GM18873 (cell line): Measurements from ENCODE around the gene NEURL1.

Source experiments
- ATAC-seq: cut with Tn5 transposase; IDR thresholded peaks from one replicate; pipeline ENCODE4 v1.9.1; 2021; ENCODE audit warnings: mild to moderate bottlenecking, moderate library complexity, moderate number of reproducible peaks; ENCODE audit not compliant: unreplicated experiment, low FRiP score

NEURL1 gene

GRCh38 chr10:103557455-103557854 lies 64.0 kb downstream of the NEURL1 start:
- ATAC-seq, result no peak

DNA sequence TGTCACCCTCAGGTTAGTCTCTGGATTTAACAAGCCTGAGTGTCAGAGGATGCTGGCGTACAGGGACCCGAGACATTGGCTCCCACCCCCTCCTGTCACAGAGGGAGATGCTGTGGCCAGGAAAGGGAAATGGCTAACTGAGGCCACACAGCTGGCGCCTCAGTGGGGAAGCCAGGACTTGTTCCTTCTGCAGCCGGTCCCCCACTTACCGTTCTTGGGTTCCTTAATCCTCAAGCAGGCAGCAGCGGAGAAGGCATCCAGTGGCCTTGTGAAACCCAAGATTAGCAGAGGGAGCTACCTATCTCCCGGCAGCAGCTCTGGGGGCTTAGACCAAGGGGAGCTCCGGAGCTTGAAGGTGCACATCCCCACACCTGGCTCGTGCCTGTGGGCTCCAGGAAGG lies 65.4 kb downstream of the NEURL1 start:
- no peak for ATAC-seq

GRCh38 chr10:103559776-103560175 lies 66.3 kb downstream of the NEURL1 start:
- no peak for ATAC-seq

DNA sequence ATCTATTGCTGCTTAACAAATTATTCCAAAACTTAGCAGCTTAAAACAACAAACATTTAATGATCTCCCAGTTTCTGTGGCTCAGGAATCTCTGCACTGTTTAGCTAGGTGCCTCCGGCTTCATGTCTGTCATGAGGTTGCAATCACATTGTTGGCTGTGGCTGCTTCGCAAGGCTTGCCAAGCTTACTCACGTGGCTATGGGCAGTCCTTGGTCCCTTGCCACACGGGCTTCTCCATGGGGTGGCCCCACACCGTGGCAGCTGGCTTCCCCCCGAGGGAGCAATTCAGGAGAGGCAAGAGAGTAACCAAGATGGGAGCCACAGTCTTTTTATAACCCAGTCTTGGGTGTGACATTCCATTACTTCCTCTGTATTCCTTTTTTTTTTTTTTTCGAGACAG lies 67.4 kb downstream of the NEURL1 start:
- ATAC-seq, result no peak

DNA sequence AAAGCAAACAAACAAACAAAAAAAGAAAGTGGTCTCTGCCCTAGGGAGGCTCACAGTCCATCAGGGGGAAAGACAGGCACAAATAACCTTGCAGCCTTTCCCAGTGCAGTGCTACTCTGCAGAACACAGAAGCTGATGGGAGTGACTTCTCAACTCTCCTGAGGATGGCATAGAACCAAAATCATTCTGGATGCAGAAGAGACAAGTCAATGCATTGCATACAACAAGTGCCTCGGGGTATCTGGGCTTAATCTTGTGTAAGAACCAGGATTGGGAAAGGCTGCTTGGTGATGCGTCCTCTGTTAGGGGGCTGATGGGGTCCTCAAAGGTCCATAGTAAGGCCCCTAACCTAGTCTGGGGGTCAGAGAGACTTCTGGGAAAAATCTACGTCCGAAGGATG lies 68.9 kb downstream of the NEURL1 start:
- no peak for ATAC-seq

DNA sequence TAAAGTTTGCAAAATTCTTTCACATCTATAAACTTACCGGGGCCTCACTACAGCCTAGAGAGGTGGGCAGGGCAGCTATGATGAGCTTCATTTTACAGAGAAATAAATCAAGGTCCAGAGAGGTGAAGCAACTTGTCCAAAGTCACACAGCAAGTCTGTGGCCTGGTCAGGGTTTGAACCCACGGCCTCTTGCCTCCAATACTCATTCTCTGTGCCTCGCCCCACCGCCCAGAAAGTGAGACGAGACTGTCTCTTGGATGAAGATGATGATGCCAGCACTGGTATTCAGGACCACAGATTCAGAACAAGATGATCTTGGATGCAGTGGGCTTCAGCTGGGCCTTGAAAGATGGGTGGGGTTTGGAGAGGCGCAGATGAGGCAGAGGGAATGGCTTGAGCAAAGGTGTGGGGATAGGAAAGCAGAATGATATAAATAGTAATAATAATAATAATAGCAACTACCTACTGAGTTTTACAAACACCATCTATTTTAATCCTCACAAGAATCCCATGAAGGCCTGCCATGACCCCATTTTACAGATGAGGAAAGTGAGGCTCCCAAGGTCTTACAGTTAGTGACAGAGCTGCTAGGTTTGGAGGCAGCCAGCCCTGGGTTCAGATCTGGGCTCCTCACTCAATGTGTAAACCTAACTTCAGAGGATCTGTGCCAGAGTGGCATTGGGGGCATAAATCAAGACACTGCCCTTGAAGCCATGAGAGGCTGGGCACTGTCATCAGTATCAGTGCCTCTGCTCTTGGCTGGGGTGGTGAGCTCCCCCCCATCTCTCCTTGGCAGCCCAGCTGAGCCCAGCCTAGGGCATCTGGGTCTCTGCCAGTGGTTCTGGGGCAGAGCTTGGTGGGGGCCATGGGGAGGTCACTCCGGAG lies 70.0 kb downstream of the NEURL1 start:
- no peak for ATAC-seq

DNA sequence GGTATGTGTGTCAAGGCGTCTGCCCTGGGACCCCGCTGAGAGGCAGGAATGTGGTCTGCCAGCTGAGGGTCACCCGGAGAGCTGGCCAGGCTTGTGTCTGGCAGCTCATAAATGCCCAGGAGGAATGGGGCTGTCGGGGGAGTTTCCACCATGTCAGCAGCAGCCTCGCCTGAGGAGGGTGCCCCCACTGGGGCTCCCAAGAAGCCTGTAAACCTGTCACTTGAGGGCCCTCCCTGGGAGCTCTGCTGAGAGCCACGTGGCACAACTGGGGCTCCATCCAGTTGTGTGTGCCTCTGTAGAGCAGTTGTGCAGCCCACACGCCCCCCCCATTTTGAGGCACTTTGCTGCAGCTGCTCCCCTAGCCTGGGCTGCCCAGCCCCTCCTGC lies 70.6 kb downstream of the NEURL1 start:
- no peak for ATAC-seq

- no peak for ATAC-seq
Observed at GRCh38 chr10:103564776-103565520, 71.4 kb downstream of the NEURL1 start.

DNA sequence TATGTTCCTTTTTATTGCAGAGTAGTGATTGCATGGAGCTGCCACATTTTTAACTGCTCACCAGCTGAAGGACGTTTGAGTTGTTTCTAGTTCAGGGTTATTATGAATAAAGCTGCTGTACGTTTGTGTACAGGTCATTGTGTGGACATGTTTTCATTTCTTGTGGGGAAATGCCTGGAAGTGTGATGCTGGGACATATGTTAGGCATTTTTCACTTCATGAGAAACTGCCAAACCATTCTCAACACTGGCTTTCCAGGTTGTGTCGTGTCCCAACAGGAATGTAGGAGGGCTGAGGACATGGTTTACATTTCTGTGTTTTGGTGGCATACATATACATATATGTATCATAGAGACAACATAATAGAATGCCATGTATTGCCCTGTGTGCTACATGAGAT lies 73.0 kb downstream of the NEURL1 start:
- no peak for ATAC-seq

DNA sequence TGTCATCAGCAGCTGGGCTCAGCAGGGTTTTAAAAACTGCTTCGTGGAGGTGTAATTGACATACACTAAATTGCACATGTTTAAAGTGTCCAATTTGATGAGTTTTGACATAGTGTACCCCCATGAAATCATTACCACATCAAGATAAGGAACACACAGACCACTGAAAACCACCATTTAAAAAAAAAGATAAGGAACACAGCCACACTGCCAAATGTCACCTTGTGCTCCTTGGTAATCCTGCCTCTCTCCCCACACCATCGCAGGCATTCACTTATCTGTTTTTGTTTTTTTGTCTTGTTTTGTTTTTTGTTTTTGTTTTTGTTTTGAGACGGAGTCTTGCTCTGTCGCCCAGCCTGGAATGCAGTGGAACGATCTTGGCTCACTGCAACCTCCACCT lies 75.0 kb downstream of the NEURL1 start:
- ATAC-seq, result no peak

- ATAC-seq, result no peak
Observed at GRCh38 chr10:103569896-103570295, 76.4 kb downstream of the NEURL1 start.

DNA sequence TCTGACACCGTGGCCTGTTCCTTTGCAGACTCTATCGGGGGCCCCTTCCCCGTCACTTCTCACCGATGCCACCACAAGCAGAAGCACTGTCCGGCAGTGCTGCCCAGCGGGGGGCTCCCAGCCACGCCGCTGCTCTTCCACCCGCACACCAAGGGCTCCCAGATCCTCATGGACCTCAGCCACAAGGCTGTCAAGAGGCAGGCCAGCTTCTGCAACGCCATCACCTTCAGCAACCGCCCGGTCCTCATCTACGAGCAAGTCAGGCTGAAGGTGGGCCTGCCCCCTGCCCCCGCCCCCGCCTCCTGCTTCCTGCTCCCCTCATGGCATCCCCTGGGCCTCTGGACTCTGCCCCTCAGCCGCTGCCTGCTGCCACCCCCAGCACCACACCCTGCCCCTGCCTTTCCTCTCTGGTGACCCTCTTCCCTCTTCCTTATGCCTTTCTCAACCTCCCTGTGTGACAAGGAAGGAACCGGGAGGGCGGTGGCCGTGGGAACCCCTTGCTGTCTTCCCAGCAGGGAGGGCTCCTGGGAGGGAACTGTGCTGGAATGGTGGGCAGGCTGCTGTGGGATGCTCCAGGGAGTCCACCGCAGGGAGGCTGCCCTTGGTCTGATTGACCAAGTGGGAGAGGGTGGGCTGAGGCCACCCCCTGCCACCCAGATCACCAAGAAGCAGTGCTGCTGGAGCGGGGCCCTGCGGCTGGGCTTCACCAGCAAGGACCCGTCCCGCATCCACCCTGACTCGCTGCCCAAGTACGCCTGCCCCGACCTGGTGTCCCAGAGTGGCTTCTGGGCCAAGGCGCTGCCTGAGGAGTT lies 77.5 kb downstream of the NEURL1 start:
- no peak for ATAC-seq

DNA sequence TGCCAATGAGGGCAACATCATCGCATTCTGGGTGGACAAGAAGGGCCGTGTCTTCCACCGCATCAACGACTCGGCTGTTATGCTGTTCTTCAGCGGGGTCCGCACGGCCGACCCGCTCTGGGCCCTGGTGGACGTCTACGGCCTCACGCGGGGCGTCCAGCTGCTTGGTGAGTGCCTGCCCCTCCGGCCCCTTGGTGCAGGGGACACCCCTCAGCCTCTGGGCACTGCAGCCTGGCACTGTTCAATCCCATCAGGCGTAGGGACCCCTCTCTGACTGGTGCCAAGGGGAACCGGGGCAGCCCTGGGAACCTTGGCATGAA lies 78.1 kb downstream of the NEURL1 start:
- no peak for ATAC-seq

GRCh38 chr10:103572347-103573204 lies 79.1 kb downstream of the NEURL1 start:
- ATAC-seq, result no peak

GRCh38 chr10:103573205-103573487 lies 79.6 kb downstream of the NEURL1 start:
- no peak for ATAC-seq

DNA sequence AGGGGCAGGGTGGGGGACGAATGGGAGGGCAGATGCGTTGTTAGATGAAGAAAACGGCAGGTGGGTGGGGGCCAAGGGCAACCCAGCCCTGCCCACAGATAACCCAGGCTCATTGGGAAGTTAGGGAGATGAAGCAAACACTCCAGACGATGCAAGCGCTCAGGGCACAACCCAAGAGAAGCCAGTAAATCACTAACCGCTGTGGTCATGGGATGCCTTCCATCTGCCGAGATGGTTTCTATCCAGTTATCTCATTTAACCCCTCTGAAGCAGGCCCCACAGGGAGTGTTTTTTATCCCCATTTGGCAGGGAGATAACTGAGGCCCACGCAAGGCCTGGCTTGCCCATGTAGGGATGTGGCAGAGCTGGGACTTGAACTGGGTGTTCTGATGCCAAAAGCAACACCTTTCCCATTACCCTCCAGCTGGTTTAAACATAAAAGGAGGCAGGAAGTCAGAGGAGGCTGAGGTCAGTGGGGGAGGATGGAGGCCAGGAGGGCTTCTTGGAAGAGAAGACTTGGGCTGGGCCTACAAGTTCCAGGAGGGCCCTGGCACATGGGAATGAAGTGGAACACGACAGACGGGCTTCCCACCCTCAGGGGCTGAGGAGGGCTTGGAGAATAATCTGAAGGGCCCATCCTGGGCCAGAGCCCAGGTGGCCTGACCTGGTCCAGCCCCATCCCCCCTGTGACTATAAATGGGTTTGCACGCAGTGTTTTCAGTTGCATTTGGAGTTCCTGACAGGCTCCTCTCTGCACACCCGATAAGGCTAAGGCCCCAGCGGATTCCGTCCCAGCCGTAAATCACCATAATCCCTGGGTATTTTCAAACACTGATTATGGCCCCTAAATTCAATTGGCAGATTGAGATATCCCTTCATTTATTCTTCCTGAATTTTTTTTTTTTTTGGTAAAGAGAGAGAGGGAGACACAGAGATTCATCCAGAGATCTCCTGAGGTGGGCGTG lies 80.9 kb downstream of the NEURL1 start:
- ATAC-seq, result no peak

DNA sequence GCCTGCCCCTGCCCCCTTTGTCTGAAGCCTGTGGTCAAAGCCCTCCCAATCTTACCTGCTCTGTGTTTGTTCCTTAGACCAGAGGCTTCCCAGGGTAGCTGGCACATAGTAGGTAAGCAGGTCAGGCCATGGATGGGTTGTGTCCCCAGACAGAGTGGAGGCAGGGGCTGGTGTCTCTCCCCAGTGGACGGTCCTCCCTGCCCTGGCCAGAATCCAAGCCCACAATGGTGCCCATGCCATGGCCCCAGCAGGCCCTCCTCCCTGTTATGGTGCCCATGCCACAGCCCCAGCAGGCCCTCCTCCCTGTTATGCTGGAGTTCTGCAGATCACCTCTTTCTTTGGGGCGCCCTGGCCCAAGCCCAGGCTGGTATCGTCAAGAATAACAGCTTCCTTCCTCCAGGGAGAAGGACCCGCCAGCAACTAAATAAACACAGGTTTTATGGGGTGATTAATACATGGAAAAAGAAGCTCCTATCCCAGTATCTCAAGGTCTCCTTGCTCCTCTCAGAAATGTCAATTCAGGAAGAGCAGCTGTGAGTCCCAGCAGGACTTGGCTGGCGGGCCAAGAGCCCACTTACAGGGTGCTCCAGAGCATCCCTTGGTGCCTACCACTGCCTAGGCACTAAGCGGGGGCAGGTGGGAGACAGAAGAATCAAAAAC lies 82.0 kb downstream of the NEURL1 start:
- no peak for ATAC-seq

DNA sequence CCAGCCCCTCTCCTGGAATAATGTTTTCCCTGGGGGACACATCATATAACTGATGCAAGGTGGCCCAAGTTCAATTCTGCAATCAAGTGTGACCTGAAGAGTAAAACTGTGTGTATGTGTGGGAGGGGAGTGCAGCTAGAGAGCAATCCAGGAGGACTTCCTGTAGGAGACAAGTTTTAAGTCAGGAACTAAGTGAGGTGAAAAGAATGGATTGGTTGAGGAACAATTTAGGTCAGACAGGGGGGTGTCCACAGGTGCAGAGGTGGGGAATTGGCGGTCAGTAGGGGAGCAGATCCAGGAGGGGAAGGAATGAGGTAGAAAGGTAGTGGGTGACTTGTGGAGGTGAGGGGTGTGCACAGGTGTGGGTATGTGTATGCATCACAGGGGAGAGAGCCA lies 82.6 kb downstream of the NEURL1 start:
- ATAC-seq, result no peak

GRCh38 chr10:103576862-103577261 lies 83.4 kb downstream of the NEURL1 start:
- ATAC-seq, result no peak
